GM20000 (cell line): ENCODE measurements around the gene DNAJC7.

Source experiments
- DNase-seq: peaks from one replicate; pipeline ENCODE4 v3.0.0; 2012; ENCODE audit warnings: low spot score
- TF ChIP-seq, protein P1 (sequence below): IDR thresholded peaks from 2 replicates; pipeline ENCODE4 v1.5.1; 2012; ENCODE audit warnings: mild to moderate bottlenecking, control low read depth; ENCODE audit errors: extremely low read depth, missing control alignments

The DNAJC7 gene

GRCh38 chr17:41974031-41974430 is 43.2 kb downstream of the DNAJC7 start:
- no peak for DNase-seq
- TF ChIP-seq, protein P1, sequence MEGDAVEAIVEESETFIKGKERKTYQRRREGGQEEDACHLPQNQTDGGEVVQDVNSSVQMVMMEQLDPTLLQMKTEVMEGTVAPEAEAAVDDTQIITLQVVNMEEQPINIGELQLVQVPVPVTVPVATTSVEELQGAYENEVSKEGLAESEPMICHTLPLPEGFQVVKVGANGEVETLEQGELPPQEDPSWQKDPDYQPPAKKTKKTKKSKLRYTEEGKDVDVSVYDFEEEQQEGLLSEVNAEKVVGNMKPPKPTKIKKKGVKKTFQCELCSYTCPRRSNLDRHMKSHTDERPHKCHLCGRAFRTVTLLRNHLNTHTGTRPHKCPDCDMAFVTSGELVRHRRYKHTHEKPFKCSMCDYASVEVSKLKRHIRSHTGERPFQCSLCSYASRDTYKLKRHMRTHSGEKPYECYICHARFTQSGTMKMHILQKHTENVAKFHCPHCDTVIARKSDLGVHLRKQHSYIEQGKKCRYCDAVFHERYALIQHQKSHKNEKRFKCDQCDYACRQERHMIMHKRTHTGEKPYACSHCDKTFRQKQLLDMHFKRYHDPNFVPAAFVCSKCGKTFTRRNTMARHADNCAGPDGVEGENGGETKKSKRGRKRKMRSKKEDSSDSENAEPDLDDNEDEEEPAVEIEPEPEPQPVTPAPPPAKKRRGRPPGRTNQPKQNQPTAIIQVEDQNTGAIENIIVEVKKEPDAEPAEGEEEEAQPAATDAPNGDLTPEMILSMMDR, result no peak

DNA sequence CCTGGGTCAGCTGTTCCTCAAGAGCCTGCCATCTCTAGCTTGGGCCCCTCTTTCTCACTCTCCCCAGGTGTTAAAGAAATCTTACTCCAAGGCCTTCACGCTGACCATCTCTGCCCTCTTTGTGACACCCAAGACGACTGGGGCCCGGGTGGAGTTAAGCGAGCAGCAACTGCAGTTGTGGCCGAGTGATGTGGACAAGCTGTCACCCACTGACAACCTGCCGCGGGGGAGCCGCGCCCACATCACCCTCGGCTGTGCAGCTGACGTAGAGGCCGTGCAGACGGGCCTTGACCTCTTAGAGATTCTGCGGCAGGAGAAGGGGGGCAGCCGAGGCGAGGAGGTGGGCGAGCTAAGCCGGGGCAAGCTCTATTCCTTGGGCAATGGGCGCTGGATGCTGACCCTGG is 43.8 kb downstream of the DNAJC7 start:
- no peak for DNase-seq

DNA sequence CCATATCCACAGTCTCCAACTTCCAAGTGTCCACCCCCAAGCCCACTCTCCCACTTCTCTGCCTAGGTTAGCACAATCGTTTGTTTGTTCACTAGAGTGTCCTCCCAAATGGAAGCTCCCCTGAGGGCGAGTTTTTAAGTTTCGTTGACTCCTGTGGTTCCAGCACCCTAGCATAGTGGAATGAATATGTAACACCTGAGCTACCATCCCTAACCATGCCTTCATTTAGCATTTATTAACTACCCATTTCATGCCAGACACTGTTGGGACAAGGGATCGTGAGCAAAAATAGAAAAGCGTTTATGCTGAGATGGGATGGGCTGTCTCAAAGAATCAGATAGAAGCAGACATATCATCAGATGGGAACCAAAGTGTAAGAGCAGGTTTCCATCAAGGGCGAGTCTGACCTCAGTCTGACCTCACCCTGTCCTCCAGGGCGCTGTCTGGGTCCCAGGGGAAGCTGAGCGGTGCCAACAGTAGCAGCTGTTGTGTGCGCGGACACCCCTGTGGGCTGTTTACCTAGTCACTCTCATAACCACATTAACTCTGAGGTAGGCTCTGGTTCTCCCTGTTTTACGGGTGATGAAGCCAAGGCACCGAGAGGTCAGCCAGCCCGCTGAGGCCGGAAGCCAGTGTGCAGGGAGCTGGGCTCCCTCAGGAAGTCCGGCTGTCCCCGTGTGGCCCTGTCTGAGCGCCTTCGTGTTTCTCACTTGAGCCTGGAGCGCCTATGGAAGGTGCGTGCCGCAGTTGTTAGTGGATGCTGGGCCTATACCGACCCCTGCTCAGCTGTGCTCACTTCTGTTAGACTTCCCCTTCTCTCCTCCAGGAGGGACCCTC is 44.5 kb downstream of the DNAJC7 start:
- TF ChIP-seq, protein P1, result no peak
- no peak for DNase-seq

More for the DNA sequence above, 43.8 kb downstream of the DNAJC7 start:
- TF ChIP-seq, protein P1, result no peak

- TF ChIP-seq, protein P1, result no peak
- no peak for DNase-seq
Observed at GRCh38 chr17:41971721-41972523, 45.3 kb downstream of the DNAJC7 start.

DNA sequence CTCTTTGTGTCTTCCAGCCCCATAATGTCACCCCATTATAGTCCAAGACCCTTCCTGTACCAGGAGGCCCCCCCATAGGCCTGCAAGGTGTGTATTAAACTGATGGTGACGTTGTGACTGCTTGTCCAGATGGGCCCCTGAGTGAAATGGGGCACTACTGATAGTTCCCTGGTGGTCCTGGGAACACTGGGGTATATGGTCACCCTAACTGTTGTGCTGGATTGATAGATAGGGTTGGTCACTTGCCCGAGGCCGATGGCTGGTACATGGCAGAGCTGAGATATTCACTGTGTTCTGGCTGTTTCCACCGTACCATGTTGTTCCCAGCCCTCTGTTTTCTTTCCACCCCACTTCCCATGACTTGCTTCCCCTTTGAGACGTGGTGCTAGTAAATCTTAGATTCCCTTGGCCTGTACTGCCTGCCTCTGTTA is 46.3 kb downstream of the DNAJC7 start:
- TF ChIP-seq, protein P1, result no peak
- DNase-seq, result no peak

DNA sequence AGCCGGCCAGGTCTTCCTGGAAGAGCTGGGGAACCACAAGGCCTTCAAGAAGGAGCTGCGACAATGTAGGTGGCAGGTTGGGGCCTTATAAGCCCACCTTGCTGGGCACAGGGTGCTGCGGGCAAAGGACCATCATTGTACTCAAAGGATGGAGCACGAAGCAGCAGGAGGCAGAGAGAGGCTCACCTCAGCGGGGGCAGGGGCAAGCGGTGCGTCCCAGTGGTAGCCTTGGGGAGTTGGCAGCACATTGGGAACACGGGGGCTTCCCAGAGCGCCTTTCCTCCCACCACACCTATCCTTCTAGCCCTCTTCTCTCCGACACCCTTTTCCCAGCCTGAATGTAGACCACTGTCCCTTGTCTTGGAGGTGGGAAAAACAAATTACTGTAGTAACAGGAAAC is 48.6 kb downstream of the DNAJC7 start:
- DNase-seq, result no peak
- TF ChIP-seq, protein P1, result no peak
